NCI-H1417 treated with DMSO at 0.1 percent for 48 hours (cell line): ENCODE data around the gene GRIK4.

Experiments
- DNase-seq: peaks from one replicate; lab custom pipeline; 2025; lab: John Stamatoyannopoulos, UW

The GRIK4 gene

GRCh38 chr11:120914601-120915000, 403.1 kb downstream of the GRIK4 start:
- DNase-seq = no peak

GRCh38 chr11:120917559-120918239, 406.2 kb downstream of the GRIK4 start:
- no peak for DNase-seq

GRCh38 chr11:120918257-120918656, 406.7 kb downstream of the GRIK4 start:
- no peak for DNase-seq

GRCh38 chr11:120919045-120919444, 407.5 kb downstream of the GRIK4 start:
- no peak for DNase-seq

GRCh38 chr11:120919566-120919965, 408.0 kb downstream of the GRIK4 start:
- DNase-seq = no peak

- no peak for DNase-seq
Measured at GRCh38 chr11:120923866-120924508, 412.4 kb downstream of the GRIK4 start.

- no peak for DNase-seq
Measured at GRCh38 chr11:120925944-120926343, 414.4 kb downstream of the GRIK4 start.

- DNase-seq = no peak
Measured at GRCh38 chr11:120928627-120929026, 417.1 kb downstream of the GRIK4 start.

- no peak for DNase-seq
Measured at GRCh38 chr11:120929090-120929489, 417.5 kb downstream of the GRIK4 start.

GRCh38 chr11:120929664-120930154, 418.2 kb downstream of the GRIK4 start:
- DNase-seq = no peak

- DNase-seq = no peak
Measured at GRCh38 chr11:120931057-120931779, 419.7 kb downstream of the GRIK4 start.

GRCh38 chr11:120932305-120932915, 420.9 kb downstream of the GRIK4 start:
- DNase-seq = no peak

- no peak for DNase-seq
Measured at GRCh38 chr11:120936356-120936755, 424.8 kb downstream of the GRIK4 start.

- DNase-seq = no peak
Measured at GRCh38 chr11:120937501-120937900, 426.0 kb downstream of the GRIK4 start.

GRCh38 chr11:120938260-120938659, 426.7 kb downstream of the GRIK4 start:
- DNase-seq = no peak

GRCh38 chr11:120940160-120940848, 428.8 kb downstream of the GRIK4 start:
- DNase-seq = no peak

- DNase-seq = no peak
Measured at GRCh38 chr11:120941000-120941399, 429.5 kb downstream of the GRIK4 start.

GRCh38 chr11:120942701-120943100, 431.2 kb downstream of the GRIK4 start:
- DNase-seq = no peak

- no peak for DNase-seq
Measured at GRCh38 chr11:120945042-120945441, 433.5 kb downstream of the GRIK4 start.

GRCh38 chr11:120950880-120951279, 439.3 kb downstream of the GRIK4 start:
- no peak for DNase-seq

GRCh38 chr11:120952461-120953434, 441.2 kb downstream of the GRIK4 start:
- peak; percentile 52 for DNase-seq
